NCI-H1930 (cell line): ENCODE data around the gene PDCD1.
"Not testable (repeated sequence)": the region's sequence is repeated elsewhere in the genome, so short reads cannot be mapped to it uniquely, and the experiment has no call there.

Experiments
- DNase-seq, 2 experiments: peaks; one replicate each; lab custom pipeline; 2025; lab: John Stamatoyannopoulos, UW

The PDCD1 gene

DNA sequence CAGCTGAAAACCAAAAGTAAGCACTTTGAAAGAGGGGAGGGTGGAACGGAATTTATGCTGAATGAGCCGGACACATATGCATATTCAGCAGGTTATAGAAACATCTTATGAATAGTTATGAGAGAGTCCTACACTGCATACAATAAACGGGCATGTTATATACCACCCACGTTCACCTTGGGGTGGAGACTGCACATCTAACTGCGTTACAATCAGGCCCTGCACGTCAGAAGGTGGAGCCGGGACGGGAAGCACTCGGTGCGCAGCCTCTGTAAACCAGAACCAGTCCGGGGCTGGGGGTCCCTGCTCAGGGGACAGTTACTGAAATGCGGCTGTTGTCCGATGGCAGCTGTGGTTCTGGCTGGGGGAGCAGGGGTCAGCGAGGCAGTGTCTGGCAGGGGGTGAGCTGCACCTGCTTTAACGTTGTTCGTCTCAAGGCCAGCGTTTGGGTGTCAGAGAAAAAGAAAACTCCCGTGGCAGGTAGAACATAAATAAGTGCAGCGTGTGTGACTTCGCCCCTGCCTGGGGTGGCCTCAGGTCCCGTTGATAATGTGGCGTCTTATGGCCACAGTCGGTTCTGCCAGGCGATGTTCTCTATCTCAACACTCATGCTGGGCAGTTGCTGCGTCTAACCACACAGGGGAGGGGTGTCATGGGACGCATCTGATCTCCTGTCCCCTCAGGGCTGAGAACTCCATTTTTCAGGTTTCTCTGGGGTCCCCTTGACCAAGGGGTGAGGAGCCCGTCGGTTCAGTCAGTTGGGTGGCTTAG lies 24.8 kb downstream of the PDCD1 start:
- DNase-seq = not testable (repeated sequence)

DNA sequence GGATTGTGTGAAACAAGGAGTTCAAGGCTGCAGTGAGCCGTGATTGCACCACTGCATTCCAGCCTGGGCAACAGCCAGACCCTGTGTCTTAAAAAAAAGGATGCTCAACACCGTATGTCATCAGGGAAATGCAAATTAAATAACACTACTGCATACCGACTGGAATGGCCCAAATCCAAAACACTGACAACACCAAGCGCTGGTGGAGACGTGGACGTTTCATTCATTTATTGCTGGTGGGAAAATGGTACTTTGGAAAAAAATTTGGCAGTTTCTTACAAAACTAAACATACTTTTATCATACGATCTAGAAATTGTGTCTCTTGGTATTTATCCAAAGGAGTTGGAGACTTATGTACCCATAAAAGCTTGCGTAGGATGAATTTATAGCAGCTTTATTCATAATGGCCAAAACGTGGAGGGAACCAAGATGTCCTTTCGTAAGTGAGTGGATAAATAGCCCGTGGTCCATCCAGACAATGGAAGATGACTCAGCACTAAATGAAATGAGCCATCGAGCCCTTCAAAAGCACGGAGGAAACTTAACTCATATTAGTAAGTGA lies 25.5 kb downstream of the PDCD1 start:
- DNase-seq = no peak

DNA sequence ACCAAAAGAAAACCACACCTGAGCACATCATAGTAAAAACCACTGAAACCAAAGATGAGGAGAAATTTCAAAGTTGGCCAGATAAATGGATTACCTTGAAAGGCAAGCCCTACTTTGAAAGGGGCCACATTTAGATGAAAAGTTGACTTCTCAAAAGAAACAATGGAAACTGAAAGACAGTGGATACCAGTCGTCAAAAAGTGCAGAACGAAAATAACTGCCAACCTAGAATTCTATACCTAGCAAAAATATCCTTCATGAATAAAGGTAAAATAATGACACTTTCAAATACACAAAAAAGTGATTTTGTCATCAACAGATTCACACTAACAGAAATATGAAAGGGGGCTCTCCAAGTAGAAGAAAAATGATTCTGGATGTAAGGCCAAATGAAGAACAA lies 31.3 kb downstream of the PDCD1 start:
- DNase-seq = no peak

DNA sequence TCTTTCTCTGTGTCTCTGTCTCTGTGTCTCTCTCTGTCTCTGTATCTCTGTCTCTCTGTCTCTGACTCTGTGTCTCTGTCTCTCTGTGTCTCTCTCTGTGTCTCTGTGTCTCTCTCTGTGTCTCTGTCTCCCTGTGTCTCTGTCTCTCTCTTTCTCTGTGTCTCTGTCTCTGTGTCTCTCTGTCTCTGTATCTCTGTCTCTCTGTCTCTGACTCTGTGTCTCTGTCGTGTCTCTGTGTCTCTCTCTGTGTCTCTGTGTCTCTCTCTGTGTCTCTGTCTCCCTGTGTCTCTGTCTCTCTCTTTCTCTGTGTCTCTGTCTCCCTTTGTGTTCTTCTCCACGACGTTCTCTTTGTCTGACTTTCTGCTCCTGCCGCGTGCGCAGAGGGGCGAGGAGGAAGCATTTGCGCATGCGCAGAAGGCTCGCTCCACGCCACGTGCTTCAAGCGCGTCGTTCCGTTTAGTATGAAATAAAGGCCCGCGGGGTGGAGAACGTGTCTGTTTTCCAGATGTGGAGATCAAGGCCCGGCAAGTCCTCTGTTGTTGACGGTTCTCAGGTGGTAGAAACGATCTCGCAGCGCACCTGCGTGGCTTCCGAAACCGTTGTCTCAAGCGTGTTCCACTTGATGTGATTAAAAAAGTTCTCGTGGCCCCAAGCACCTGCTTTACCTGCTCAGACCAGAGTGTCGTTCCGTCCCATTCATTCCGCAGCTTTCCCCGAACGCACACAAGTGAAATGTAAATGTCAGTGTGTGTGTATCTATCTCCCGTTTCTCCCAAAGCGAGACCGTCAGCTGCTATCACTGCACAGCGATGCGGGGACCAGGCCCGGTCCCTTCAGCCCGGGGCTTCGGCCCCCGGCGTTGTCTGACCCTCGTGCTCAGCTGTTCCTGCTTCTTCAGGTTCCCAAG lies 34.9 kb downstream of the PDCD1 start:
- DNase-seq = peak; percentile 44 to 52

DNA sequence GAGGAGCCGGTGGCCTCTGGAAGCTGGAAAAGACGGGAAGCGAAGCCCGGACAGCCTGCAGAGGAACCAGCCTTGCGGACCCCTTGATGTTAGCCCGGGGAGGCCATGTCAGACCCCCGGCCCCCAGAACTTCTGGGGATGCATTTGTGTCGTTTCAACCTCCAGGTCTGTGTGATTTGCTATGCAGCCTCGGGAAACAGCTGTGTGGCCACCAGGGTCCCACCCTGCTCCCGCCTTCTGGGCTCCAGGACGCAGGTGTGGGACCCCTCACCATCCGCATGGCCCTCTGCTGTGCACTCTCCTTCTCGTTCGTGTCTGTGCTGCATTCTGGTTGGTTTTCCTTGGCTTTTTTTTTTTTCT lies 36.5 kb downstream of the PDCD1 start:
- no peak for DNase-seq

DNA sequence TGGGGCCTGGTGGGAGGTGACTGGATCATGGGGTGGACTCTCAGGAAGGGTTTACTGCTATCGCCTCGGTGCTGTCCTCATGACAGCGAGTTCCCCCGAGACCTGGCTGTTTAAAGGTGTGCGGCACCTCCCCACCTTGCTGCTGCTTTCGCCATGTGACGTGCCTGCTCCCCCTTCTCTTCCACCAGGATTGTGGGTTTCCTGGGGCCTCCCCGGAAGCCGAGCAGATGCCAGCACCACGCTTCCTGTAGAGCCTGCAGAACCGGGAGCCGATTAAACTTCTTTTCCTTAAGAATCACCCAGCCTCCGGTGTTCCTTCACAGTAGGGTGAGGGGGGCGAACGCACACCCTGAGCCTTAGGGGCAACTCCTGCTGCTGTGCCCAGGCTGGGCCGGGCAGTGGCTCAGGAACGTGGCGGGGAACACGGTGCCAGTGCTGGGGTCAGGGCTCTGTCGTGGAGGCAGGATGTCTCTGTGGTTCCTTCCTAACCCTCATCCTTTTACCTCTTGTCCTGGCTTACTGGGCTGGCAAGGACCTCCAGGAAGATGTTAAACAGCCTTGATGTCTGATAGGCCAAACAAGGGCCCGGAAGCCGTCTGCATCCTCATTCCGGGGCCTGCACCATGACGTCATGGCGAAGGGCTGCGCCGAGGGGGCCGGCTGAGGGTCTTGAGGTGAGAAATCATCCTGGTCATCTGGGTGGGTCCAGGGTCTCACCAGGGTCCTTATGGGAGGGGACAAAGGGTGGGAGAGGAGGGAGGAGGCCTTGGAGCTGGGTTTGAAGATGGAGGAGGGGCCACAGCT lies 37.0 kb downstream of the PDCD1 start:
- no peak for DNase-seq

DNA sequence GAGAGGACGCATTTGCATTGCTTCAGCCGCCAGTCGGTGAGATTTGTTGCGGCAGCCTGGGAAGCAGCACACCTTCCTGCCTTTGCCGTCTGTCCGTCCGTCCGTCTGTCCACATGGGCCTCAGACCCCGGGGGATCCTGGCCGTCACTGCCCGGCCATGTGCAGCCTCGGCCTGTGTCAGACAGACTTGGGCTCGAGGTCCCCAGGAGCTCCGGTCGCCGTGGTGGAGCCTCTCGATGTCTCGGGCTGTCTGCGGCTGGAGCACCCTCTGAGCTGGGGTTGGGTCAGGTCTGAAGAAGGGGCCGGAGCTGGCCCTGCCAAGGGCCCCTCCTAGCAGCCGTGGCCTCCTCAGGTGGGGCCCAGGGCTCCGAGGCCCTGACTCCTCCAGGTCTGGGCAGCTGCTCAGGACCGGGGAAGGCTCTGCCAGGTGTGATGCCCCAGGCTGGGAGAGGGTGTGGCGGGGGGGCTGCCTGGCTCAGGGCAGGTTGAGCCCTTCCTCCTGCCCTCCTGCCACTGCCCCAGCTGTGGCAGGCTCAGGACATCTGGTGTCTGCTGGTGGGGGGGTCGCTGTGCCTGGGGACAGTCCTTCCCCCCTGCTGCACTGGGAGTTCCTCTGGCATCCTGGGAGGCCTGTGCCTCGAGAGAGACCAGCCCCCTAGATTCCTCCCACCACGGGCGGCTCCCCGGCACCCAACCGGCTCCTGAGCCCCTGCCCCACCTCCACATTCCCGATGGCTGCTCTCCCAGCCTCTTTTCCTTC lies 37.9 kb downstream of the PDCD1 start:
- DNase-seq = no peak

DNA sequence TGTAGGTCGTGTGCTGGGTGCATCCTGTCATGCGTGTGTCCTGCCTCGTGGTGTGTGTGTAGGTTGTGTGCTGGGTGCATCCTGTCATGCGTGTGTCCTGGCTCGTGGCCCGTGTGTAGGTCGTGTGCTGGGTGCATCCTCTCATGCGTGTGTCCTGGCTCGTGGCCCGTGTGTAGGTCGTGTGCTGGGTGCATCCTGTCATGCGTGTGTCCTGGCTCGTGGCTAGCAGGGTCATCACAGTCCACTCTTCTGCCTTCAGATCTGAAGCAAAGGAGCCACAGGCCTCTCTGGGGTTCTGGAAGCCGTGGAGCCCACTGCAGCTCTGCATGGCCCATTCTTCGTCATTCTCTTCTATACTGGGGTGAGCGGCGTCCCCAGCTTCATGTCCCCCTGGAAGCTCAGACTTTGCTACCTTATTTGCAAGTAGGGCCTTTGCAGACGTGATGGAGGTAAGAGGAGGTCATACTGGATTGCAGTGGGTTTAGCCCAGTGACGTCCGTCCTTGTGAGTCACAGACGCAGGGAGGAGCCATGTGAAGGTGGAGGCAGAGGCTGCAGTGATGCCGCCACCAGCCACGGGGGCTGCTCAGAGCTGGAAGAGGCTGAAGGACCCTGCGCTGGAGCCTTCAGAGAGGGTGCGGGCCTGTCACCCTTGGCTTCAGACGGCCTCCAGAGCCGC lies 38.6 kb downstream of the PDCD1 start:
- DNase-seq = not testable (repeated sequence)

DNA sequence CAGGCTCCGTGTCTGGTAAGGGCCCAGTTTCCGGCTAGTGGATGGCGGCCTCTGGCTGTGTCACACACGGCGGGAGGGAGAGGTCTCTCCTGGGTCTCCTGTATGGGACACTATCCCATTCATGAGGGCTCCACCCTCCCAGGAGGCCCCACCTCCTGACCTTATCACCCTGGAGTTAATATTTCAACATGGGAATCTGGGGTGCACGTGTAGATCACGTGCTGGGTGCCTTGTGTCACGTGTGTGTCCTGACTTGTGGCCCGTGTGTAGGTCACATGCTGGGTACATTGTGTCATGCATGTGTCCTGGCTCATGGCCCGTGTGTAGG lies 39.8 kb downstream of the PDCD1 start:
- DNase-seq = no peak

DNA sequence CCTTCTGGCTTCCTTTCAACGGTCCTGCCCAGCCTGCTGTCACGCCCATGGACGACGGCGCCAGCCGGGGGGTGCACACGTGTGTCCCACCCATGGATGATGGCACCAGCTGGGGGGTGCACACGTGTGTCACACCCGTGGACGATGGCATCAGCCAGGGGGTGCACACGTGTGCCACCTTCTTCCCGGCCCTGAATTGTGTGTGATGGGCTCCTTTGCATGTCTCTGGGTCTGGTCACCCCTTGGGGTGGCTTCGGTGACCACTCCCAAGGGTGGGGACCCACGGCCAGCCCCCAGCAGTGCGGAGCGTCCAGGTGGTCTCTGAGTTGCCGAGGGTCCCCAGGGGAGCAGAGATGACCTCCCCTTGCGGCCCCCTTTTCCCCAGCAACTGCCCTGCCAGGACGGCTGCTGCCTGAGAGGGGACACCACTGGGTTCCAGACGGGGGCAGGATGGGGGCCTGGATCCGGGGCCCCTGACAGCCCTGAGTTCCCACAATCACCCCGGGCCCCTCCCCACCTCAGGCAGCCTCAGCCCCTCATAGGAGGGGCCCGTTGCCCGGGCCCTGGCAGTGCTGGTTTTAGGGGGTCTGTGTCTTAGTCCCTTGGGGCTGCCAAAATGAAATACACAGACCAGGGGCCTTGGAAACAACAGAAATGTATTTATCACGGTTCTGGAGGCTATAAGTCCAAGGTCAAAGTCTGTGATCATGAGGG lies 40.3 kb downstream of the PDCD1 start:
- no peak for DNase-seq

DNA sequence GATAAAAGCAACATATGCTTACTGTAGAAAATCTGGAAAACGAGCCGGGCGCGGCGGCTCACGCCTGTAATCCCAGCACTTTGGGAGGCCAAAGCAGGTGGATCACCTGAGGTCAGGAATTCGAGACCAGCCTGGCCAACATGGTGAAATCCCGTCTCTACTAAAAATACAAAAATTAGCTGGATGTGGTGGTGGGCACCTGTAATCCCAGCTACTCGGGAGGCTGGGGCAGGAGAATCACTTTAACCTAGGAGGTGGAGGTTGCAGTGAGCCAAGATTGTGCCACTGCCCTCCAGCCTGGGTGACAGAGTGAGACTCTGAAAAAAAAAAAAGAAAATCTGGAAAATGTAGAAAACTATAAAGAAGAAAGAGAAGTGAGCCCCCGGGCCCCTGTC lies 40.9 kb downstream of the PDCD1 start:
- DNase-seq = not testable (repeated sequence)

DNA sequence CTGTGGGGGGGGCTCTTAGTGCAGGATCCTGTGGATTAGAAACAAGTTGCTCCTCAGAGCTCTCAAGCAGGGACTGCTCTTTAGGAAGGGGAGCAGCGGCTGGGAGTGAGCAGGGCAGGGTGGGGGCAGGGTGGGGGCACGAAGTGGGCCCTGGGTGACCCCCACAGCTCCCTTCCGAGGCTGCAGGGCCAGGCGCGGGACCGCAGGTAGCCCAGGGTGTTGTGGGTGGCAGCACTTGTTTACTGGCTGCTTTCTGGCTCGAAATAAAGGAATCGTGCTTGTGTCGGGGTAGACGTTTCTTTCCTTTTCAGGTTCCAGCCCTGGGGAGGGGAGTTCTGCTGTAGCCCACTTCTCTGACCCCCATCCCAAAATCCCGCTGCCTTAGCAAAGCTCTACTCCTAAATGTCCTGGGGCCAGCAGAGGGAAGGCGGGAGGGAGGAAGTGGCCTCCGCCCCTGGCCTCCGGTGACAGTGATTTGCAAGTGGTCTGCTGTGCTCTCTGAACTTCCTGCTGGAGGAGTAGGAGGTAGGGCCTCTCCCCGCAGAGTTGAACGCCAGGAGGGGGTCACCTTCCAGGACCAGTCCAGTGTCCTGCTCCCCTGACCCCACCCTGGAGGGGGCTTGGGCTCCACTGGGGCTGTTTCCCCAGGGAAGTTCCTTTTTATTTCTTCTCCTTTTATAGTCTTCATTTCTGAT lies 41.4 kb downstream of the PDCD1 start:
- no peak for DNase-seq

DNA sequence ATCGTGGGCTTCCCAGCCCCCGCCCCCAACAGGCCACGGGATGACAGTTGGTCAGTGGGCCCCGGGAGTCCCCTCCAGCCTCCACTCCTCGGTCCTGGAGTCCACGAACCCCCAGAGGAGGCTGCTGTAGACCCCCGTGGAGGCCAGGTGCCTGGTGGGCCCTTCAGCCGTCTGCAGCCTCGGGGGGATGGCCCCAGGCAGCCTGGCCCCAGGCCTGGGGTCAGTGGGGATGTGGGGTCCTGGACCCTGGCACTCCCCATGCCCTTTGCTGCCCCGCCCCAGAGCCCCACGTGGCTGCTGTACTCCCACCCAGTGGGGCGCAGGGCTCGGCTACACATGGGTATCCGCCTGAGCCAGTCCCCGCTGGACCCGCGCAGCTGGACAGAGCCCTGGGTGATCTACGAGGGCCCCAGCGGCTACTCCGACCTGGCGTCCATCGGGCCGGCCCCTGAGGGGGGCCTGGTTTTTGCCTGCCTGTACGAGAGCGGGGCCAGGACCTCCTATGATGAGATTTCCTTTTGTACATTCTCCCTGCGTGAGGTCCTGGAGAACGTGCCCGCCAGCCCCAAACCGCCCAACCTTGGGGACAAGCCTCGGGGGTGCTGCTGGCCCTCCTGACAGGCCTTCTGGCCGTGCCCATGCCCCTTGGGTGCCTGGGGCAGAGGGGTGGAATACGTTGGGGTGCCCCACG lies 42.1 kb downstream of the PDCD1 start:
- DNase-seq = no peak

DNA sequence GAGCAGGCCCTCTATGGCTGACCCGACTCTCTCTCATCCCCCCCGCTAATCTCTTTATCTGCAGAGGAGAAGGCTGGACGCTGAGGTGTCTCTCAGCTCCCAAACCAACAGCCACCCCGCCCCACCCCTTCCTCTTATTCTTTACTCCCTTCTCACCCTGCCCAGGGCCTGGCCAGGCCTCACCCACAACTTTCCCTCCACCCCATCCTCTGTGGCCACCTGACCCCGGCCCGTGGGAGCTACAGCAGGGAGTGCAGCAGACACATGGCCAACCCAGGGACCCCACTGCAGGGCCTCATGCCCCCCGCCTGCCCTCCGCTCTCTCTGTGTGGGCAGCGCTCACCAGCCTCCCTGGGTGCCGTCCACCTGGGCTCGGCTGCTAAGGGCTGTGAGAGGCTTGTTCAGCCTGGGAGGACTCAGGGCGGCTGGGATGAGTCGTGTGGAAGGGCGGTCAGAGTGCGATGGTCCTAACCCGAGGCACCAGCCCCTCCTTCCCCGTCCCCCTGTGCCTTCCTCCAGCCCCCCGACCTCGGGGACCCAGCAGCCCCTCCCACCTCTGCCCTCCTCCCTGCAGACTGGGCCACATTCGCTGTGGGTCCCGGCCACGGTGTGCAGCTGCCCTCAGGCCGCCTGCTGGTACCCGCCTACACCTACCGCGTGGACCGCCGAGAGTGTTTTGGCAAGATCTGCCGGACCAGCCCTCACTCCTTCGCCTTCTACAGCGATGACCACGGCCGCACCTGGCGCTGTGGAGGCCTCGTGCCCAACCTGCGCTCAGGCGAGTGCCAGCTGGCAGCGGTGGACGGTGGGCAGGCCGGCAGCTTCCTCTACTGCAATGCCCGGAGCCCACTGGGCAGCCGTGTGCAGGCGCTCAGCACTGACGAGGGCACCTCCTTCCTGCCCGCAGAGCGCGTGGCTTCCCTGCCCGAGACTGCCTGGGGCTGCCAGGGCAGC lies 42.9 kb downstream of the PDCD1 start:
- DNase-seq = no peak

DNA sequence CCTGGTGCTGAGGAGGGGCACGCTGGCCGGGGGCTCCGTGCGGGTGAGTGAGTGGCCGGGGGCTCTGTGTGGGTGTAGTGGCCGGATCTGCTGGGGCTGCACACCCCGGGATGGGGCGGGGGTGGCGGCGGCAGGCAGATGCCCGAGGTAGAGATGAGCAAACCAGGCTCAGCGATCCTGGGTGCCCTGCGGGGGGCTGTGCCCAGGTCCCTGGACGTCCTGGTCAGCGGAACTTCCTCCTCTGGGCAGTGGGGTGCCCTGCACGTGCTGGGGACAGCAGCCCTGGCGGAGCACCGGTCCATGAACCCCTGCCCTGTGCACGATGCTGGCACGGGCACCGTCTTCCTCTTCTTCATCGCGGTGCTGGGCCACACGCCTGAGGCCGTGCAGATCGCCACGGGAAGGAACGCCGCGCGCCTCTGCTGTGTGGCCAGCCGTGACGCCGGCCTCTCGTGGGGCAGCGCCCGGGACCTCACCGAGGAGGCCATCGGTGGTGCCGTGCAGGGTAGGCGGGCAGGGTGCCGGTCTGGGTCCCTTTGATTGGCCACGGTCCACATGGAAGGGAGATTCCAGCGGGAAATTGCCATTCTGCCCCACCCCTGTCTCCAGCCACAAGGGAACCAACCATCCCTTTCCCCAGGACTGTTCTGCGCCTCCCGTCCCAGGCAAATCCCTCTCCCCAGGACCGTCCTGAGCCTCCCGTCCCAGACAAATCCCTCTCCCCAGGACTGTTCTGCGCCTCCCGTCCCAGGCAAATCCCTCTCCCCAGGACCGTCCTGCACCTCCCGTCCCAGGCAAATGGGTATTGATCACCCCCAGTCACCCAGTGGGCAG lies 43.8 kb downstream of the PDCD1 start:
- no peak for DNase-seq

DNA sequence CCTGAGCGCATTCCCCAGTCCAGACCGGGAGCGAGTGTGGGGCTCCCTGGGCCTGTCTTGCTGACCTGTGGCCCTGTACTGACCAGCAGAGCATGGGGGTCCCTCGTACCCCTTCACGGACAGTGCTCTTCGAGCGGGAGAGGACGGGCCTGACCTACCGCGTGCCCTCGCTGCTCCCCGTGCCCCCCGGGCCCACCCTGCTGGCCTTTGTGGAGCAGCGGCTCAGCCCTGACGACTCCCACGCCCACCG lies 44.4 kb downstream of the PDCD1 start:
- no peak for DNase-seq

DNA sequence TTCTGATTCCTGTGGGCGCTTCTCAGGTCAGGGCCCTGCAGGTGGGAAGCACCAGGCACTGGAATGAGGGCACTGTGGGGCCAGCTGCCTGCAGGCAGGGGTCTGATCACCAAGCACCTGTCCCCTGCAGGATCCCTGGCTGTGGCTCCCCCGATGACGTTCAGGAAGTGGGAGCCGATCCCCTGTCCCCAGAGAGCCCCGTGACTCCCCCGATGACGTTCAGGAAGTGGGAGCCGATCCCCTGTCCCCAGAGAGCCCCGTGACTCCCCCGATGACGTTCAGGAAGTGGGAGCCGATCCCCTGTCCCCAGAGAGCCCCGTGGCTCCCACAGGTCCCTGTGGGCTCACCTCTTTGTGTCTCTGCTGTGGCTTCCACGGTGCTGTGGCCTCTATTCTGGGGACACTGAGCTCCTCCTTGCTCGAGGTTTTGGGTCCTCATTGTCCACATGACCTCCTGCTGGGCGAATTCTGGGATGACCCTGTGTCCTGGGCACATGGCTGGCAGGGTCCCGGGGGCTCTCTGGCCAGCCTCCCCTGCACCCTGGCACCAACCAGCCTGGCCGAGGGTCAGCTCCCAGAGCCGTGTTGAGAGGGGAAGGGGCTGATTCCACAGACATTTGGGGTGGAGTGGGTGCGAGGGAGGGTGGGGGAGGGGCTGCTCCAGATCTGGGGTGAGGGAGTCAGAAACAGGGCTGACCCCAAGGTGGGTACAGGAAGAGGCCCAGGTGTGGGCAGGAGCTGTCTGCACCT lies 44.9 kb downstream of the PDCD1 start:
- no peak for DNase-seq
